GM19193 (cell line): ENCODE measurements around the gene CHD3.

ENCODE experiments used
- POLR2A ChIP-seq: IDR thresholded peaks from 4 replicates; pipeline ENCODE4 v1.6.1; 2011; ENCODE audit not compliant: insufficient read depth, insufficient read length; ENCODE audit errors: extremely low read depth

CHD3 gene

DNA sequence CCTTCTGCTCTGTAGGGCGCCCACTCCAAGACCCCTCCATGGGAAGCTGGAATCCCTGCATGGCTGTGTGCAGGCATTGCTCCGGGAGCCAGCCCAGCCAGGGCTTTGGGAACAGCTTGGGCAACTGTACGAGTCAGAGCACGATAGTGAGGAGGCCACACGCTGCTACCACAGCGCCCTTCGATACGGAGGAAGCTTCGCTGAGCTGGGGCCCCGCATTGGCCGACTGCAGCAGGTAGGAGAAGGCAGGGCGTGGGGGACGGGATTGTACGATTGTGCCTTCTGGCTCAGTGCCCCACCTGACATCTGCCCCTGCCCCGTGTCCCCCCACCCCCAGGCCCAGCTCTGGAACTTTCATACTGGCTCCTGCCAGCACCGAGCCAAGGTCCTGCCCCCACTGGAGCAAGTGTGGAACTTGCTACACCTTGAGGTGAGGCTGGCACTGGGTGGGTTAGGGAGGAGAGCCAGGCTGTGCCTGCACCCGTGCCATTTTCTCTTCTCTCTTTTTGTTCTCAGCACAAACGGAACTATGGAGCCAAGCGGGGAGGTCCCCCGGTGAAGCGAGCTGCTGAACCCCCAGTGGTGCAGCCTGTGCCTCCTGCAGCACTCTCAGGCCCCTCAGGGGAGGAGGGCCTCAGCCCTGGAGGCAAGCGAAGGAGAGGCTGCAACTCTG is 42.4 kb upstream of the CHD3 start:
- no peak for TF ChIP-seq POLR2A

DNA sequence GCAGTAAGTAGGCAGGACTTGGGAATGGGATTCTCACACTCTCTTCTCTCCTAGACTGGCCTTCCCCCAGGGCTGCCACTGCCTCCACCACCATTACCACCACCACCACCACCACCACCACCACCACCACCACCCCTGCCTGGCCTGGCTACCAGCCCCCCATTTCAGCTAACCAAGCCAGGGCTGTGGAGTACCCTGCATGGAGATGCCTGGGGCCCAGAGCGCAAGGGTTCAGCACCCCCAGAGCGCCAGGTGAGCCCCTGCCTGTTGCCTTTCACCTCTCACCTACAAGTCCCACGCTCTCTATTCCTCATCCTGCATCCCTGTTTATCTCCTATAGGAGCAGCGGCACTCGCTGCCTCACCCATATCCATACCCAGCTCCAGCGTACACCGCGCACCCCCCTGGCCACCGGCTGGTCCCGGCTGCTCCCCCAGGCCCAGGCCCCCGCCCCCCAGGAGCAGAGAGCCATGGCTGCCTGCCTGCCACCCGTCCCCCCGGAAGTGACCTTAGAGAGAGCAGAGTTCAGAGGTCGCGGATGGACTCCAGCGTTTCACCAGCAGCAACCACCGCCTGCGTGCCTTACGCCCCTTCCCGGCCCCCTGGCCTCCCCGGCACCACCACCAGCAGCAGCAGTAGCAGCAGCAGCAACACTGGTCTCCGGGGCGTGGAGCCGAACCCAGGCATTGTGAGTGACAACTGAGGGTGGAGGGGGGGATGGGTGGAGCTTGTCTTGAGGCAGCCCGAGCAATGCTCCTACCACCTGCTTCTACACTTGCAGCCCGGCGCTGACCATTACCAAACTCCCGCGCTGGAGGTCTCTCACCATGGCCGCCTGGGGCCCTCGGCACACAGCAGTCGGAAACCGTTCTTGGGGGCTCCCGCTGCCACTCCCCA is 41.6 kb upstream of the CHD3 start:
- TF ChIP-seq POLR2A, result no peak

DNA sequence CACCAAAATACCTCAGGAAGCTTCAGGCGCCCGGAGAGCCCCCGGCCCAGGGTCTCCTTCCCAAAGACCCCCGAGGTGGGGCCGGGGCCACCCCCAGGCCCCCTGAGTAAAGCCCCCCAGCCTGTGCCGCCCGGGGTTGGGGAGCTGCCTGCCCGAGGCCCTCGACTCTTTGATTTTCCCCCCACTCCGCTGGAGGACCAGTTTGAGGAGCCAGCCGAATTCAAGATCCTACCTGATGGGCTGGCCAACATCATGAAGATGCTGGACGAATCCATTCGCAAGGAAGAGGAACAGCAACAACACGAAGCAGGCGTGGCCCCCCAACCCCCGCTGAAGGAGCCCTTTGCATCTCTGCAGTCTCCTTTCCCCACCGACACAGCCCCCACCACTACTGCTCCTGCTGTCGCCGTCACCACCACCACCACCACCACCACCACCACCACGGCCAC is 40.4 kb upstream of the CHD3 start:
- TF ChIP-seq POLR2A, result no peak

DNA sequence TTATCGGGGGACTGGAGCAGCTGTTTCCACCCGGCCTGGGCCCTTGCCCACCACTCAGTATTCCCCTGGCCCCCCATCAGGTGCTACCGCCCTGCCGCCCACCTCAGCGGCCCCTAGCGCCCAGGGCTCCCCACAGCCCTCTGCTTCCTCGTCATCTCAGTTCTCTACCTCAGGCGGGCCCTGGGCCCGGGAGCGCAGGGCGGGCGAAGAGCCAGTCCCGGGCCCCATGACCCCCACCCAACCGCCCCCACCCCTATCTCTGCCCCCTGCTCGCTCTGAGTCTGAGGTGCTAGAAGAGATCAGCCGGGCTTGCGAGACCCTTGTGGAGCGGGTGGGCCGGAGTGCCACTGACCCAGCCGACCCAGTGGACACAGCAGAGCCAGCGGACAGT is 39.9 kb upstream of the CHD3 start:
- no peak for TF ChIP-seq POLR2A

DNA sequence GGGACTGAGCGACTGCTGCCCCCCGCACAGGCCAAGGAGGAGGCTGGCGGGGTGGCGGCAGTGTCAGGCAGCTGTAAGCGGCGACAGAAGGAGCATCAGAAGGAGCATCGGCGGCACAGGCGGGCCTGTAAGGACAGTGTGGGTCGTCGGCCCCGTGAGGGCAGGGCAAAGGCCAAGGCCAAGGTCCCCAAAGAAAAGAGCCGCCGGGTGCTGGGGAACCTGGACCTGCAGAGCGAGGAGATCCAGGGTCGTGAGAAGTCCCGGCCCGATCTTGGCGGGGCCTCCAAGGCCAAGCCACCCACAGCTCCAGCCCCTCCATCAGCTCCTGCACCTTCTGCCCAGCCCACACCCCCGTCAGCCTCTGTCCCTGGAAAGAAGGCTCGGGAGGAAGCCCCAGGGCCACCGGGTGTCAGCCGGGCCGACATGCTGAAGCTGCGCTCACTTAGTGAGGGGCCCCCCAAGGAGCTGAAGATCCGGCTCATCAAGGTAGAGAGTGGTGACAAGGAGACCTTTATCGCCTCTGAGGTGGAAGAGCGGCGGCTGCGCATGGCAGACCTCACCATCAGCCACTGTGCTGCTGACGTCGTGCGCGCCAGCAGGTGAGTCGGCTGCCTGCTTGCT is 39.3 kb upstream of the CHD3 start:
- TF ChIP-seq POLR2A, result no peak

DNA sequence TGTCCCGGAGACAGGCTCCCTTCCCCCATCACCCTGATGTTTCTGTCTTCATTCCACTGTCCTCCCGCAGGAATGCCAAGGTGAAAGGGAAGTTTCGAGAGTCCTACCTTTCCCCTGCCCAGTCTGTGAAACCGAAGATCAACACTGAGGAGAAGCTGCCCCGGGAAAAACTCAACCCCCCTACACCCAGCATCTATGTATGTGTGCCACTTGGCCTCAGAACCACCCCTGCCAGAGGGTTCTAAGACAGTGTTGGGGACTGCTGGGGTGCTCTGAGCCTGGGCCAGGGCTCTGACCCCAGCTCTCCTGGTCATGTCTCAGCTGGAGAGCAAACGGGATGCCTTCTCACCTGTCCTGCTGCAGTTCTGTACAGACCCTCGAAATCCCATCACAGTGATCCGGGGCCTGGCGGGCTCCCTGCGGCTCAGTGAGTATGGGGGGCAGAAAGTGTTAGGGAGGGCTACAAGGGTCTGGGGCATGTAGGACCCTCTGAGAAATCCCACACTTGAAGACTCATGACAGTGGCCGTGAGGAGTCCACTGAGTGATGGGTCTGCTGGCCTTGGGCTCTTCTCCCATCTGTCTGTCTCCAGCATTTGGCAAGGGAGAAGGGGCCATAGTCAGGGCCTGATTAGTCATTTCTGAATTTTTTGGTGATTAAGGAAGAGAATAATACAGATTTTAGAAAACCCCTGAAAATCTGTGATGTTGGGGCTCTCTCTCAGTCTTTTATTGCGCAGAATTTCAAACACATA is 38.7 kb upstream of the CHD3 start:
- no peak for TF ChIP-seq POLR2A

DNA sequence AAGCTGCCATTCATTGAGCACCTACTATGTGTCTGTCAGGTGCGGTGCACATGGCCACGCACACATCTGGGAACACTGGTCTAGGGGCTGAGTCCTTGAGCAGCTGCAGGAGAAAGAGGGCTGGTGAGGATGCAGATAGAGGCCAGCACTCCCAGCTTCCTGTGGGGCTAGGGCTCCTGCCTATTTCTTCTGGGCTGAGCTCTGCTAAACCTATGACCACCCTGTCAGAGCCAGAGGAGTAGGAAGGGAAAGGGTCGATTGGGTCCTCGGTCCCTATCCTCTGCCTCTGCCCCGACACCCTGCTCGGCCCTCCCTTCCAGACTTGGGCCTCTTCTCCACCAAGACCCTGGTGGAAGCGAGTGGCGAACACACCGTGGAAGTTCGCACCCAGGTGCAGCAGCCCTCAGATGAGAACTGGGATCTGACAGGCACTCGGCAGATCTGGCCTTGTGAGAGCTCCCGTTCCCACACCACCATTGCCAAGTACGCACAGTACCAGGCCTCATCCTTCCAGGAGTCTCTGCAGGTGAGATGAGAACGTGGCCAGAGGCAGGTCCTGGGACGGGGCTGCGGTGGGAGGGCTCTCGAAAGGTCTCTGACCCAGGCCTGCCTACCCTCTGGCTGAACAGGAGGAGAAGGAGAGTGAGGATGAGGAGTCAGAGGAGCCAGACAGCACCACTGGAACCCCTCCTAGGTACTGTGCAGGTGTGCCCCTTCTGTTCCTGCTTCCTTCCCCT is 37.7 kb upstream of the CHD3 start:
- no peak for TF ChIP-seq POLR2A

DNA sequence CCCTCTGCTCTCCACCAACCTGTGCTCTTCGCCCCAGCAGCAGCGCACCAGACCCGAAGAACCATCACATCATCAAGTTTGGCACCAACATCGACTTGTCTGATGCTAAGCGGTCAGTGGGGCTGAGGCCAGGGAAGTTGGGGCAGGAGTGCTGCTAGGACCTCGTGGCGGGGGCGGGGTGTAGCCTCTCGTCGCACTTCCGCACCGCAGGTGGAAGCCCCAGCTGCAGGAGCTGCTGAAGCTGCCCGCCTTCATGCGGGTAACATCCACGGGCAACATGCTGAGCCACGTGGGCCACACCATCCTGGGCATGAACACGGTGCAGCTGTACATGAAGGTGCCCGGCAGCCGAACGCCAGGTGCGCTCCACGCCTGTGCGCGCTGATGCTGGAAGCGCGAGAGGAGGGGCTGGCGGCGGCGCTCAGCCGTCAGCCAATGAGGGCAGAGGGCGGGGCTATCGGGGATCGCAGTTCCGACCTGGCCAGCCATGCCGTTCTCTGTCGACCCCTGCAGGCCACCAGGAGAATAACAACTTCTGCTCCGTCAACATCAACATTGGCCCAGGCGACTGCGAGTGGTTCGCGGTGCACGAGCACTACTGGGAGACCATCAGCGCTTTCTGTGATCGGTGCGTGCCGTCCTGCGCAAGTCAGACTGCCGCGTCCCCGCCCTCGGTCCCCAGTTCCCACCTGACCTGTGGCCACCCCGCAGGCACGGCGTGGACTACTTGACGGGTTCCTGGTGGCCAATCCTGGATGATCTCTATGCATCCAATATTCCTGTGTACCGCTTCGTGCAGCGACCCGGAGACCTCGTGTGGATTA is 36.9 kb upstream of the CHD3 start:
- peak; percentile 53 for TF ChIP-seq POLR2A

DNA sequence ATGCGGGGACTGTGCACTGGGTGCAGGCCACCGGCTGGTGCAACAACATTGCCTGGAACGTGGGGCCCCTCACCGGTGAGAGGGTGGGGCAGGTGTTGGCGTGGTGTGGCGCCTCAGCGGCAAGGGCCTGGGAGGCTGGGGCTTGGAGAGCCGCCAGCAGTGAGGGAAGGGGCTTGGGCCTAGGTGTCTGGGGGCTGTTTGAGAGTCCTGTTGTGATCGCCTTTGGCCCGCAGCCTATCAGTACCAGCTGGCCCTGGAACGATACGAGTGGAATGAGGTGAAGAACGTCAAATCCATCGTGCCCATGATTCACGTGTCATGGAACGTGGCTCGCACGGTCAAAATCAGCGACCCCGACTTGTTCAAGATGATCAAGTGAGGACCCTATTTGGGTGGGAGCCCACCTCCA is 36.3 kb upstream of the CHD3 start:
- TF ChIP-seq POLR2A, result no peak

DNA sequence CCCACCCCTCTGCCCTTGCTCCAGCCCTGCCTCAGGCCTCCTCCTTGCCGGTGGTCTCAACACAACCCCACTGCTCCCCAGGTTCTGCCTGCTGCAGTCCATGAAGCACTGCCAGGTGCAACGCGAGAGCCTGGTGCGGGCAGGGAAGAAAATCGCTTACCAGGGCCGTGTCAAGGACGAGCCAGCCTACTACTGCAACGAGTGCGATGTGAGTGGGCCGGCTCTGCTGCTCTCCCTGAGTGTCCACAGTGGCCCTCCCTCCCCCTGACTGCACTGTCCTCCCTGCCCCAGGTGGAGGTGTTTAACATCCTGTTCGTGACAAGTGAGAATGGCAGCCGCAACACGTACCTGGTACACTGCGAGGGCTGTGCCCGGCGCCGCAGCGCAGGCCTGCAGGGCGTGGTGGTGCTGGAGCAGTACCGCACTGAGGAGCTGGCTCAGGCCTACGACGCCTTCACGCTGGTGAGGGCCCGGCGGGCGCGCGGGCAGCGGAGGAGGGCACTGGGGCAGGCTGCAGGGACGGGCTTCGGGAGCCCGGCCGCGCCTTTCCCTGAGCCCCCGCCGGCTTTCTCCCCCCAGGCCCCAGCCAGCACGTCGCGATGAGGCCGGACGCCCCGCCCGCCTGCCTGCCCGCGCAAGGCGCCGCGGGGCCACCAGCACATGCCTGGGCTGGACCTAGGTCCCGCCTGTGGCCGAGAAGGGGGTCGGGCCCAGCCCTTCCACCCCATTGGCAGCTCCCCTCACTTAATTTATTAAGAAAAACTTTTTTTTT is 35.5 kb upstream of the CHD3 start:
- TF ChIP-seq POLR2A, result no peak

DNA sequence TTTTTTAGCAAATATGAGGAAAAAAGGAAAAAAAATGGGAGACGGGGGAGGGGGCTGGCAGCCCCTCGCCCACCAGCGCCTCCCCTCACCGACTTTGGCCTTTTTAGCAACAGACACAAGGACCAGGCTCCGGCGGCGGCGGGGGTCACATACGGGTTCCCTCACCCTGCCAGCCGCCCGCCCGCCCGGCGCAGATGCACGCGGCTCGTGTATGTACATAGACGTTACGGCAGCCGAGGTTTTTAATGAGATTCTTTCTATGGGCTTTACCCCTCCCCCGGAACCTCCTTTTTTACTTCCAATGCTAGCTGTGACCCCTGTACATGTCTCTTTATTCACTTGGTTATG is 34.9 kb upstream of the CHD3 start:
- TF ChIP-seq POLR2A, result no peak

DNA sequence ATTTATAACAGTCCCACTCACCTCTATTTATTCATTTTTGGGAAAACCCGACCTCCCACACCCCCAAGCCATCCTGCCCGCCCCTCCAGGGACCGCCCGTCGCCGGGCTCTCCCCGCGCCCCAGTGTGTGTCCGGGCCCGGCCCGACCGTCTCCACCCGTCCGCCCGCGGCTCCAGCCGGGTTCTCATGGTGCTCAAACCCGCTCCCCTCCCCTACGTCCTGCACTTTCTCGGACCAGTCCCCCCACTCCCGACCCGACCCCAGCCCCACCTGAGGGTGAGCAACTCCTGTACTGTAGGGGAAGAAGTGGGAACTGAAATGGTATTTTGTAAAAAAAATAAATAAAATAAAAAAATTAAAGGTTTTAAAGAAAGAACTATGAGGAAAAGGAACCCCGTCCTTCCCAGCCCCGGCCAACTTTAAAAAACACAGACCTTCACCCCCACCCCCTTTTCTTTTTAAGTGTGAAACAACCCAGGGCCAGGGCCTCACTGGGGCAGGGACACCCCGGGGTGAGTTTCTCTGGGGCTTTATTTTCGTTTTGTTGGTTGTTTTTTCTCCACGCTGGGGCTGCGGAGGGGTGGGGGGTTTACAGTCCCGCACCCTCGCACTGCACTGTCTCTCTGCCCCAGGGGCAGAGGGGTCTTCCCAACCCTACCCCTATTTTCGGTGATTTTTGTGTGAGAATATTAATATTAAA is 34.4 kb upstream of the CHD3 start:
- TF ChIP-seq POLR2A, result no peak
